ENCODE results near the gene IRS4. TPM values are rescaled to one million over a fixed set of nuclear protein-coding genes. Genes with fewer than 3 reads are reported as not detected.

IRS4 gene
- total RNA-seq, 1 donor from 2014 or later: 0.74 TPM

DNA sequence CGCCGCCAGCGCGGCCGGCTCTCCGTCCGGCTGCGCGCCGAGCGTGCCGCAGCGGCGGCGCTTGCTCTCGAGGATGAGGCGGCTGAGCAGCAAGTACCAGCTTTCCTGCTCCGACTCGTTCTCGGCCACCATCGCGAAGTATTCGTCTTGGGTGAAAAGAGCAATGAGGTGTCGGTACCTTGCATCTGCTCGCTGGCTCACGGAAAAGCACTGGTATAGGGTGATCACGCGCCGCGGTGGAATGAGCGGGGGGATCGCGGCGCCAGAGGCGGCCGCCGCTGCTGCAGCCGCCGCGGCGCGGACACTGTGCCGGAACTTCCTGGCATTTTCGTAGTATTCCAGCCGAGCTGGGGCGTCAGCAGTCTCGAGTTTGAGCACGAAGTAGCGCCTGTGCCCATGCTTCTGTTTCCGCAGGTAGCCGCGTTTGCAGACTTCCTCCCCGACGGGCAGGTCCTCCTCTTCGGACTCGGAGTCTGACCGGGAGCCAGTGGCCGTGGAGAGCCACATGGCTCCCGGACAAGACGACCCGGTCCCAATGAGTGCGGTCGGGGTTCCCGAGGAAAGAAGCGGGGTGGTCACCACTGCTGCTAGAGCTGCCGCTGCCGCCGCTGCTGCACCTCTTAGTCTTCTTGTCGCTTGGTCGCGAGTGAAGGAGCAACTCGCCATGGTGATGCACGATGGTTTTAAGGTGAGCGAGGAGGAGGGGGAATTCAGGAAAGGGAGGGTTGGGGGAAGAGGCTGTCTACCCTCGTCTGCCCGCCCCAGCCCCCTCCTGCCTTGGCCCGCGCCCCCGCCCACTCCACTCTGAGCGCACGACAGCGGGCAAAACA lies 469 bp downstream of the IRS4 start:
- TF ChIP-seq POLR2AphosphoS5 (IDR thresholded peaks at IDR 0.05; ENCODE audit: insufficient read depth in 1 of 2, low read depth in 1 of 2): no peak
- TF ChIP-seq POLR2A (IDR thresholded peaks at IDR 0.05): no peak
- no peak for TF ChIP-seq CTCF (IDR thresholded peaks at IDR 0.05)
- H3K27me3 ChIP-seq: peaks cover 6% of the 10 kb centered on the region
- H3K9me3 ChIP-seq: no peaks in the 10 kb centered on the region
- no peaks in the 10 kb centered on the region for H3K4me1 ChIP-seq
- DNase-seq (ENCODE audit: extremely low spot score in 2 of 2): no peak
- H3K4me3 ChIP-seq: peak overlapping the region; percentile 42 to 53
- peak overlapping the region; percentile 21 for H3K27ac ChIP-seq
- no peaks in the 10 kb centered on the region for H3K36me3 ChIP-seq
- intact Hi-C loops (cut with DNase I): no loop called here

- peak overlapping the region; percentile 42 to 53 for H3K4me3 ChIP-seq
These were observed 1.2 kb downstream of the IRS4 start for GRCh38 chrX:108735091-108735678.

GRCh38 chrX:108734426-108734825 lies 1.9 kb downstream of the IRS4 start:
- H3K27me3 ChIP-seq: peaks cover 6% of the 10 kb centered on the region
- H3K4me3 ChIP-seq: no peak overlapping the region
- no peaks in the 10 kb centered on the region for H3K9me3 ChIP-seq
- DNase-seq (ENCODE audit: extremely low spot score in 2 of 2): no peak
- no peaks in the 10 kb centered on the region for H3K4me1 ChIP-seq
- H3K36me3 ChIP-seq: no peaks in the 10 kb centered on the region
- intact Hi-C loops (cut with DNase I): no loop called here
- TF ChIP-seq POLR2AphosphoS5 (IDR thresholded peaks at IDR 0.05; ENCODE audit: insufficient read depth in 1 of 2, low read depth in 1 of 2): no peak
- TF ChIP-seq CTCF (IDR thresholded peaks at IDR 0.05): no peak
- TF ChIP-seq POLR2A (IDR thresholded peaks at IDR 0.05): no peak
- H3K27ac ChIP-seq: no peak overlapping the region

More at GRCh38 chrX:108735091-108735678, 1.2 kb downstream of the IRS4 start:
- no peak overlapping the region for H3K27ac ChIP-seq
- no peak for DNase-seq (ENCODE audit: extremely low spot score in 2 of 2)
- intact Hi-C loops (cut with DNase I): no loop called here
- no peak for TF ChIP-seq POLR2AphosphoS5 (IDR thresholded peaks at IDR 0.05; ENCODE audit: insufficient read depth in 1 of 2, low read depth in 1 of 2)
- TF ChIP-seq CTCF (IDR thresholded peaks at IDR 0.05): no peak
- no peak for TF ChIP-seq POLR2A (IDR thresholded peaks at IDR 0.05)
- no peaks in the 10 kb centered on the region for H3K9me3 ChIP-seq
- no peaks in the 10 kb centered on the region for H3K4me1 ChIP-seq
- peaks cover 6% of the 10 kb centered on the region for H3K27me3 ChIP-seq
- H3K36me3 ChIP-seq: no peaks in the 10 kb centered on the region

DNA sequence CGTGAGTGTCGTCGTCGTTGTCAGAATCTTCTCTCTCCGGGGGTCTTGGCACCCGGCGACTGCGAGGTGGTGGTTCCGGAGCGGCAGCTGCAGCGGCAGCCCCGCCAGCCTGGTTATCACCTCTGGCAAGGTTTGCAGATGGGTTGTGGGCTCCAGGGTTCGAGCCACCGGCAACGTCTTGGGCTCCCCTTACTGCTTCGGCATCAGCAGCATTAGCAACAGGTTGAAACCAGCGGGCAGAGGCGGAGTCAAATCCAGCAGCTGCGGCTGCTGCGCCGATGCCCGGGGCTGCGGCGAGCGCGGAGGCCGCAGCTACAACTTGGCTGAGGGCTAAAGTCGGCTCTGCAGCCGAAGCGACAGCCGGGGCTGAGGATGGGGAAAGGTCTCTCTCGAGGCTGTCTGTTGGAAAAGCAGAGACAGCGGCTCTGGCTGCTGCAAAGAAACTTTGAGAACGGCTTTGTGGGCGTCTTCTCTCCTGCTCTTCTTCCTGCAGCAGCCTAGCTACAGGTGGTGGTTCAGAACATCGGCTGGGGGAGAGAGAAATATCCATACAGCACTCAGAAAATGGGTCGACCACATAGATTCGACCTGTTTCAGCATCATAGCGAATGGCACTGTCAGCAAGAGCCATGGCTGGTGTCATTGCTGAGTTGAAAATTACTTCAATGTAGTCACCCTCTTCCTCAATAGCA lies 3.6 kb downstream of the IRS4 start:
- intact Hi-C loops (cut with DNase I): no loop called here
- Histone ChIP-seq H3K36me3 (no peaks in the 10 kb centered on the region), H3K4me3 (peak overlapping the region in 1 of 2 donors; percentile 8), H3K4me1 (no peaks in the 10 kb centered on the region), H3K27ac (no peak overlapping the region), H3K27me3 (peaks cover 6% of the 10 kb centered on the region), H3K9me3 (no peaks in the 10 kb centered on the region)
- no peak for DNase-seq (ENCODE audit: extremely low spot score in 2 of 2)
- TF ChIP-seq POLR2AphosphoS5 (IDR thresholded peaks at IDR 0.05; ENCODE audit: insufficient read depth in 1 of 2, low read depth in 1 of 2): no peak
- no peak for TF ChIP-seq POLR2A (IDR thresholded peaks at IDR 0.05)
- TF ChIP-seq CTCF (IDR thresholded peaks at IDR 0.05): no peak
